HUES6 (cell line): Measurements from ENCODE around the gene SEPTIN6.
"Not testable (repeated sequence)": the region's sequence is repeated elsewhere in the genome, so short reads cannot be mapped to it uniquely, and the experiment has no call there.

ENCODE experiments used
- H3K27ac ChIP-seq: 2 replicates; pipeline ENCODE4 v1.7.0; 2013; ENCODE audit warnings: low read depth, mild to moderate bottlenecking, low read length, inconsistent platforms
- H3K27me3 ChIP-seq: 2 replicates; pipeline ENCODE4 v1.6.1; 2013; ENCODE audit warnings: low read length; ENCODE audit not compliant: control insufficient read depth, insufficient read depth
- H3K36me3 ChIP-seq: 2 replicates; pipeline ENCODE4 v1.6.1; 2013; ENCODE audit warnings: low read length; ENCODE audit not compliant: control insufficient read depth, insufficient read depth
- H3K4me1 ChIP-seq: 2 replicates; pipeline ENCODE4 v1.6.1; 2013; ENCODE audit warnings: low read length; ENCODE audit not compliant: control insufficient read depth, insufficient read depth
- H3K4me3 ChIP-seq: 2 replicates; pipeline ENCODE4 v1.5.1; 2013; ENCODE audit warnings: low read depth, low read length
- H3K9ac ChIP-seq: one replicate; pipeline ENCODE4 v1.6.1; 2013; ENCODE audit warnings: mild to moderate bottlenecking, low read length
- H3K9me3 ChIP-seq: 2 replicates; pipeline ENCODE4 v1.6.1; 2013; ENCODE audit warnings: low read depth, low read length; ENCODE audit not compliant: control insufficient read depth, insufficient read depth

Gene SEPTIN6

GRCh38 chrX:119672426-119672825 is 20.5 kb downstream of the SEPTIN6 start:
- Histone ChIP-seq H3K4me1 (peaks cover 22% of the 10 kb centered on the region; the same call in 1 of the 2 replicates), H3K4me3 (no peak overlapping the region), H3K9me3 (peaks cover 4% of the 10 kb centered on the region; the same call in 1 of the 2 replicates), H3K27ac (no peak overlapping the region), H3K9ac (no peak overlapping the region), H3K36me3 (peaks cover 16% of the 10 kb centered on the region), H3K27me3 (no peaks in the 10 kb centered on the region)

GRCh38 chrX:119669424-119670037 is 23.4 kb downstream of the SEPTIN6 start:
- Histone ChIP-seq H3K27me3 (no peaks in the 10 kb centered on the region), H3K4me3 (no peak overlapping the region), H3K4me1 (peaks cover 14% of the 10 kb centered on the region; the same call in 1 of the 2 replicates), H3K9me3 (peaks cover 9% of the 10 kb centered on the region; the same call in 1 of the 2 replicates), H3K27ac (no peak overlapping the region), H3K36me3 (peaks cover 15% of the 10 kb centered on the region), H3K9ac (no peak overlapping the region)

DNA sequence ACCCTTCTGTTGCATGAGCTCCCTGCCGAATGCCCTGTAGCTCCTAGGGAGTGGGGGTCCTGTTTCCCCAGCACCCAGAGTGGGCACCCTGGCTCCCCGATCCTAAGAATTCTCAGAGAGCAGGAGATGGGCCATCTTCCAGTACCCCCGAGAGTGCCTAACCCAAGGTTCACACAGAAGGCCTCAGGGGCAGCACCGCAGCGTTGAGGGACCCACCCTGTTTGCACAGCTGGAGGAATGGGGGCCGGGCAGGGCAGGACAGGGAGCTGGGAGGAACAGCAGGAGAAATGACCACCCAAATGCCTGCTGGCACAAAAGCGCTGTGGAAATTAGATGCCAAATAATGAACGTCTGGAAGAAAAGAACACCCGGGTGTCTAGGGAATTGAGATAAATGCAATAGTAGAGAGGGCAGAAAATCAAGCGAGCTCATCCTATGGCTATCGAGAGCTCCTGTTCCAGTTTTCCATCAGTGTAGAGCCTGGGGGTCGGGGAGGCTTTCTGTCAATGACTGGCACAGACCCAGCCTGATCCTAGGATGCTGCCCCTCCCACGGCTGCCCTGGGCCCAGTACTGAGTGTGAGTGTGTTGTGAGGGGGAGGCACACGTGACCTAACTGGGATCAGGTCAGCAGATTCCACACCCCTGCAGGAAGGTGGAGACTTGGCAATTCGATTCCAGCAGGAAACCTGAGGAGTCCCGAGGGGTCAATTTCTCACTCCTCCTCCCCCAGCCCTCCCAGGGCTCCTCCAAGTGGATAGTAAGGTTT is 25.7 kb downstream of the SEPTIN6 start:
- H3K4me1 ChIP-seq = peaks cover 14% of the 10 kb centered on the region; the same call in 1 of the 2 replicates
- H3K9me3 ChIP-seq = peaks cover 9% of the 10 kb centered on the region; the same call in 1 of the 2 replicates
- no peak overlapping the region for H3K4me3 ChIP-seq
- no peak overlapping the region for H3K9ac ChIP-seq
- H3K27me3 ChIP-seq = no peaks in the 10 kb centered on the region
- no peak overlapping the region for H3K27ac ChIP-seq
- H3K36me3 ChIP-seq = peaks cover 17% of the 10 kb centered on the region

GRCh38 chrX:119664877-119665276 is 28.1 kb downstream of the SEPTIN6 start:
- H3K4me1 ChIP-seq = peaks cover 14% of the 10 kb centered on the region; the same call in 1 of the 2 replicates
- not testable (repeated sequence) for H3K4me3 ChIP-seq, H3K9ac ChIP-seq, H3K27me3 ChIP-seq, H3K27ac ChIP-seq, H3K9me3 ChIP-seq
- peaks cover 25% of the 10 kb centered on the region for H3K36me3 ChIP-seq

DNA sequence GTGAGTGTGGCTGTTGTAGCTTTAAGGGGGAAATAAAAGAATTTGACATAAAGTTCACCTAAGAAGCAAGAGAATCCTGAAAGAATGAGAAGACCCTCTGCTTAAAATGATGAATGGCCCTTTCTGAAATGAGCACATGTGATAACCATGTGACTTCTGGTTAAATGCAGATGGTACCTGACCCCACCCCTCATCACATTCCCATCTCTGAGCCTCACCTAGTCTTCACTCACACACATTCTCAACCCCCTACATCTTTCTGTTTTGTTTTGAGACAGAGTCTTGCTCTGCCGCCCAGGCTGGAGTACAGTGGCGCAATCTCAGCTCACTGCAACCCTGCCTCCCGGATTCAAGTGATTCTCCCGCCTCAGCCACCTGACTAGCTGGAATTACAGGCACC is 31.5 kb downstream of the SEPTIN6 start:
- no peaks in the 10 kb centered on the region; the same call in 1 of the 2 replicates for H3K9me3 ChIP-seq
- no peak overlapping the region for H3K27ac ChIP-seq
- no peak overlapping the region for H3K9ac ChIP-seq
- H3K4me1 ChIP-seq = no peaks in the 10 kb centered on the region
- no peaks in the 10 kb centered on the region for H3K27me3 ChIP-seq
- peaks cover 26% of the 10 kb centered on the region for H3K36me3 ChIP-seq
- H3K4me3 ChIP-seq = no peak overlapping the region

DNA sequence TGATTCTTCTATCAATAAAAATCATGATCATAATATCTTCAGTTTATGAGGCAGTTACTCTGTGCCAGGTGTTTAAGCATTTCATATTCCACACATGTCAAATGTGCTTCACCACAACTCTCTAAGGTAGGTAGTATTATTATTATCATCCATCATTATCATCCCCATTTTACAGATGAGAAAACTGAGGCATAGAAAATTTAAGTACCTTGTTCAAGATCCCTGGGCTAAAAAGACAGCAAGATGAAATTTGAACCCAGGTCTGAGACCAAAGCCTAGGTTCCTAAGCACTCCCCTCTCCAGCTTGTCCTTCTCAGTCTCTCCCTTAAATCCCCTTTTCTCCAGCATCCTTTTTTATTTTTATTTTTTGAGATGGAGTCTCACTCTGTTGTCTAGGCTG is 33.4 kb downstream of the SEPTIN6 start:
- Histone ChIP-seq H3K4me1 (peaks cover 10% of the 10 kb centered on the region; the same call in 1 of the 2 replicates), H3K27ac (no peak overlapping the region), H3K9me3 (no peaks in the 10 kb centered on the region; the same call in 1 of the 2 replicates), H3K36me3 (peaks cover 26% of the 10 kb centered on the region), H3K27me3 (no peaks in the 10 kb centered on the region), H3K9ac (no peak overlapping the region), H3K4me3 (no peak overlapping the region)

DNA sequence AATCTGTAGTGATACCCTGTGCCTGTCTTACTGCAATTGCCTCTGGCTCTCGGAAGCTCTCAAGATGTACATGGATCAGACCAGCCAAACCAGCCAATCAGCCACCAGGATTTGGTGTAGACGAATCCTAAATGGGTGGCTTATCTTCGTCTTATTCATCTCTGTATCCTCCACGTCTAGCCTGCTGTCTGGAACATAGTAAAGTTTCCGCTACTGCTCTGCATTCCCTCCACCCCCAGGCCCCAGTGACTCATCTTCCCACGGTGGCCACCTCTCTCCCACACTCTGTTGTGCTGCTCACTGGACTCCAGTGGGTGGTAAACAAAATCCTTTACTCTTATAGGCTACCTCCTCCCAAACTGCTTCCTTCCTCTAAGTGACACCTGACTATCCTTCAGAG is 37.8 kb downstream of the SEPTIN6 start:
- Histone ChIP-seq H3K27ac (no peak overlapping the region; the same call in 1 of the 2 replicates), H3K9me3 (peaks cover 2% of the 10 kb centered on the region; the same call in 1 of the 2 replicates), H3K27me3 (no peaks in the 10 kb centered on the region)

DNA sequence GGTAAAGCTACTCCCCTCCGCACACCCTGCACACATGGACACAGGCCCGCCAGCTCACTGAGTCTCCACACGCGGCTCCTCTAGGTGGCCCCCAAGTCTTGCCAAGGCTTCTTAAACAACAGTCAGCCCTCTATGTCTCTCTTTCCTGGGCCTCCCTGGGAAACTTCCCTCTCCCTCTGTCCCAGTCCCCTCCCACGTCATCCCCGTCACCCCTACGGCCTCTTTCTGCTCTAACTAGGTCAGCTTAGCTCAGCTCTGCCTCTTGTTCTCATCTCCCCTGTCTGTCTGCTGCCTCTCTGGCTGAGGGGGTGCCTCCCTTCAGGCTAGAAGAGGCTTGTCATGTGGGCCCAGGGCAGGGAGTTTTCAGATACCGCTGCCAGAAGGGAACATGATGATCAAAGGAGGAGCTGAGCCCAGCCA is 38.8 kb downstream of the SEPTIN6 start:
- Histone ChIP-seq H3K9ac (peak overlapping the region; percentile 3), H3K4me3 (no peak overlapping the region), H3K27me3 (no peaks in the 10 kb centered on the region), H3K4me1 (peaks cover 16% of the 10 kb centered on the region; the same call in 1 of the 2 replicates), H3K27ac (no peak overlapping the region), H3K9me3 (peaks cover 2% of the 10 kb centered on the region; the same call in 1 of the 2 replicates), H3K36me3 (peaks cover 32% of the 10 kb centered on the region)

More for the DNA sequence above, 37.8 kb downstream of the SEPTIN6 start:
- Histone ChIP-seq H3K4me1 (peaks cover 16% of the 10 kb centered on the region; the same call in 1 of the 2 replicates), H3K4me3 (no peak overlapping the region), H3K36me3 (peaks cover 30% of the 10 kb centered on the region), H3K9ac (no peak overlapping the region)

GRCh38 chrX:119648421-119648775 is 44.6 kb downstream of the SEPTIN6 start:
- Histone ChIP-seq H3K9me3 (peaks cover 2% of the 10 kb centered on the region; the same call in 1 of the 2 replicates), H3K27ac (no peak overlapping the region), H3K4me1 (no peaks in the 10 kb centered on the region), H3K4me3 (no peak overlapping the region), H3K36me3 (peaks cover 46% of the 10 kb centered on the region), H3K27me3 (no peaks in the 10 kb centered on the region), H3K9ac (no peak overlapping the region)

DNA sequence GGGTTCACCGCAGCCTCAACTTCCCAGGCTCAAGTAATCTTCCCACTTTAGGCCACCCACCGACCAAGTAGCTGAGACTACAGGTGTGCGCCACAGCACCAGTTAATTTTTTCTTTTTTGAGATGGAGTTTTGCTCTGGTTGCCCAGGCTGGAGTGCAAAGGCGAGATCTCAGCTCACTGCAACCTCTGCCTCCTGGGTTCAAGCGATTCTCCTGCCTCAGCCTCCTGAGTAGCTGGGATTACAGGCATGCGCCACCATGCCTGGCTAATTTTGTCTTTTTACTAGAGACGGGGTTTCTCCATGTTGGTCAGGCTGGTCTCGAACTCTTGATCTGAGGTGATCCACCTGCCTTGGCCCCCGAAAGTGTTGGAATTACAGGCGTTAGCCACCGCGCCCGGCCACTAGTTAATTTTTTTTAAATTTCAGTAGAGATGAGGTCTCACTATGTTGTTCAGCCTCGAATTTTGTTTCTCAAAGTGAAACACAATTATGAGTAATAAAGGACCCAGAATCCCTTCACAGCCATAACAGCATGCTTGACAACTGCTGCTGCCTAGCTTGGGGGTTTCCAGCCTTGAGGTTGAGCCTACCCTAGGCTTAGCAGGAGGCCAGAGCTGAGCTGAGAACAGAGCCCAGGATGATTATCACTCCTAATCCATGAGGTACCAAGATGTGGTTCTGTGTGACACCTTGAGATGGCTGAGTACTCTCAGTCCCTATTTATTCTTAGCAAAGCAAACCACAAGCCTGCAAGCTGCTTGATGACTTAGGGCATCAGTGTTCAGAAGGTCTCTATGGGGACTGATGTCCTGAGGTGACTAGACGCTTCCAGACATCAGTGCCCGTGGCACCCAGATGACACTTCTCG is 45.2 kb downstream of the SEPTIN6 start:
- Histone ChIP-seq H3K9ac (no peak overlapping the region), H3K27ac (no peak overlapping the region), H3K9me3 (peaks cover 2% of the 10 kb centered on the region; the same call in 1 of the 2 replicates), H3K4me1 (no peaks in the 10 kb centered on the region), H3K36me3 (peaks cover 42% of the 10 kb centered on the region), H3K4me3 (no peak overlapping the region), H3K27me3 (no peaks in the 10 kb centered on the region)
